GM21737 (cell line): Measurements from ENCODE around the gene UBE2U.
"Not testable (repeated sequence)": the region's sequence is repeated elsewhere in the genome, so short reads cannot be mapped to it uniquely, and the experiment has no call there.

Experiments used
- ATAC-seq: cut with Tn5 transposase; IDR thresholded peaks from one replicate; pipeline ENCODE4 v1.9.1; 2021; ENCODE audit warnings: mild to moderate bottlenecking, moderate library complexity; ENCODE audit not compliant: unreplicated experiment

The UBE2U gene

DNA sequence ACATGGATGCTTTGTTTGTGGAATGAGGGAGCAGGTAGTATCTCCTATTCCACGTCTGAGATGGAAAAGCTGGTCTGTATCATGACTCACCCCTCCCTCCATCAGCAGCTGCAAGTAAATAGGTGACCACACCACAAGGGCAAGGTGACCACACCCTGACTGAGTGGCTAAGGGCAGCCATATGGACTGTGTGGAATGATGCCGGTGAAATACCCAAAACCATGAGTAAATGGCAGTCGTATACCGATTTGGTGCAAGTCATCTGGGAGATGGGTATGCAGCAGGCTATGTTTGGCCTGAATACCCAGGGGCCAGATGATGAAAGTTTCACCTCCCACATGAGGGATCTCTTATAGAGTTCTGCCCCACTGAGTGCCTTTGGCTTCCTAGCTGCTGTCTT, 15.8 kb upstream of the UBE2U start:
- no peak for ATAC-seq

GRCh38 chr1:64192290-64192689, 11.1 kb upstream of the UBE2U start:
- no peak for ATAC-seq

- ATAC-seq, result no peak
These were observed 9.0 kb upstream of the UBE2U start for GRCh38 chr1:64194168-64195080.

DNA sequence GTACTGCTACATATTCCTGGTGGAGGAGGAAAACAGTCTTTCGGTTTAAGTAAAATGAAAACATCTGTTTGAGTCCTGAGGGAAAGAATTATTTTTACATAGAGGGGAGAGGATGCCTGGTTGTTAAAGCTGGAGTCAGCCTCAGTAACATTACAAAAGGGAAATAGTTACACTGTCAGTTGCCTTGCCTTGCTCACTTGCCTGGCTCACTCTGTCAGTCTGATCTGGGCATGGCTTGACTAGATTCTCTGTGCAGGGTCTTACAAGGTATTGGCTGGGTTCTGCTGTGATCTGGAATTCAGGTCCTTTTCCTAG, 8.4 kb upstream of the UBE2U start:
- ATAC-seq, result no peak

DNA sequence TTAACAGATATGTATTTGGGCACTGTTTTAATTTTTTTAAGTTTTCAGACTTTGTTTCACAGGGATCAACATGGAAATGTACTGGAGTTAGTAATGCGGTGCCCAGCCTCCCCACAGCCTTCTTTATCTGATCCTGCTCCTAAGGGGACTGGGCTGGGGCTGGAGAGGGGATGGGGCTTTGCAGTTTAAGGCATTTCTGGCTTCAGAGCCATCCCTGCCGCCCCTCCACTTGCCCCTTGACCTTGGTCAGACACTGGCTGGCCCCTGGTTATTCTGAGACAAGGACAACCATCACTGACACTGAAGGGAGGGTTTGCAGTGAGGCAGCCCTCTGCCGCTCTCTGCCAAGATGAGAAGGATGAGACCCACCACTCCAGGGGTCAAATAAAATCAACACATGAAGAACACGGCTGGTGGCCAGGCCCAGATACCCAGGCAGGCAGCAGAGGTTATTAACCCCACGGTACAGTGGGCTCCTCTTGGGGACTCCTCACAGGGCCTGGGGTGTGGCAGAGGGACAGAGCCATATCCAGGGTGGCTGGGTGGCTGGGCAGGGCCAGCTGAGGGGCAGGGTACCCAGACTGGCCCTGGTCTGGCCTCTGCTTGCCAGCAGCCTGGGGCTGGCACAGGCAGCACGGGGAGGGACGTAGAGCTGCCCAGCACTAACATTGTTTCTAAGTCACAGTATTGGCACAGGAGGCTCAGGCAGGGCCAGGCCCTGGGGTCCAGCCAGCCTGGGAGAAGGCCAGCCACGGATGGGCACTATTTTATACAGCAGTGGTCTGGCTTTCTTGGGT, 7.2 kb upstream of the UBE2U start:
- no peak for ATAC-seq

- ATAC-seq, result no peak
These were observed 6.3 kb upstream of the UBE2U start for GRCh38 chr1:64197076-64197475.

DNA sequence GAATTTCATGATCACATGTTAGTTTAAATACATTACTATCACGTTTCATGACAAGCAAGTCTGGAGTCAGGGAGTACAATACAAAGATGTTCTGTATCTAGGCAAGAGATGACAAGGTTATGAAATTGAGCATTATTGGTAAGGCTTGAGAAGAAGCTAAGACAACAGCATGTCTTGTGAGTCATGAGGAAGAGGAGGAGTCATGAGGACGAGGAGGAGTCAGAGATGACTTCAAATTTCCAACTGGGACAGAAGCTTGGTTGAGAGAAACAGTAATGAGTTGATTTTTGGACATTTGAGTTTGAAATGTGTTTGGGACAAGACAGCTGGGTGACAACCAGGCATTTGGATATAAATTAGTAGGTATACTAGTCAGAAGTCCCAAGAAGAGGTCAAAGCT, 4.3 kb upstream of the UBE2U start:
- no peak for ATAC-seq

DNA sequence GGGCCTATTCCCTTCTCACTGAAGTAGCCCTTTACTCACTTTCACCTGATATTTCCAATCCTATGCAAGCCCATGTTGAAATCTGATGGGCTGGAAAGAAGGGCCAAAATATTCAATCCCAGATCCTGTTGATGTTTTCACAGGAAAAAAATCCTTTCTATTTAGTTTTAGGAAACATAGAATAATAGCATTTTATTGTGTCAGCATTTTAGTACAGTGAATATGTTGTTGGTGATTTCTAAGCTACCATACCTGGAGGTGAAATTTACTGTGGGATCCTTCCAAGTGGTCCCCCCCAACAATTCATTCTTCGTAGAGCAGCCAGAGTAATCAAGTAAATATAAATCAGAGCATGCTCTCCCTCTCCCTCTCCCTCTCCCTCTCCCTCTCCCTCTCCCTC, 3.4 kb upstream of the UBE2U start:
- no peak for ATAC-seq

DNA sequence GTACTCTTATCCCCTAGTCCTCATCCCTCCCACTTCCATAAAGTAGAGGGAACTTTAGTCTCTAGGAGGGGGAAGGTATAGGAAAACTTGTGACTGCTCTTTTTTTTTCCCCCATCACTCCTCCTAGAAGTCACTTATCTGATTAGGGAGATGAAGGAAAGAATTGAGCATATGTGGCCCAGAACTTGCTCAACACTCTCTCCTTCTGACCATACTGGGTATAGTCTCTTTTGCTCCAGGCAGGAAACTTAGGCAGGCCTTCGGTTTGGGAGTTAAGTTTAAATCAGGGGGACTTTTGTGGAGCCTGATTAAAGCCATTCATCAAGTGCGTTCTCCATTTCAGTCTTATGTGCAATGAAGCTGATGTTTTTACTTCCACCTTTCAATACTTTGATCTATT, 5.8 kb downstream of the UBE2U start:
- no peak for ATAC-seq

- no peak for ATAC-seq
These were observed 8.6 kb downstream of the UBE2U start for GRCh38 chr1:64212031-64212430.

DNA sequence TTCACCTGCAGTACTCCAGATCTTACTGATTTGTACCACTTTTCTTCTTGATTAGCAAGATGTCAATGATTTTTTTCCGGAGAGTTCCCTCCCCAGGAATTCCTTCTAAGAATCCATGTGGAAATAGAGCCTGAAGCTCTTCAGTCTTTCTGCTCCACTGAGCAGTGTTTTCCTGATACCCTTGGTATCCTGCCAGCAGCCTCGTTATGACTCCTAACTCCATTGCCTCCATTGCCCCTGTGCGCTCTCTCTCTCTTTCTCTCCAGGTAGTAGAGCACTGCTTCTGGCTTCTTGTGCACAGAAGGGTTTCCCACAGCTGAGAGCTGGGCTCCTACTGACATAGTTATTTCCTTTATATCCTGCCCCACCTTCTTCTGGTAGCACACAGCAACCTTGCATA, 12.2 kb downstream of the UBE2U start:
- ATAC-seq, result no peak

DNA sequence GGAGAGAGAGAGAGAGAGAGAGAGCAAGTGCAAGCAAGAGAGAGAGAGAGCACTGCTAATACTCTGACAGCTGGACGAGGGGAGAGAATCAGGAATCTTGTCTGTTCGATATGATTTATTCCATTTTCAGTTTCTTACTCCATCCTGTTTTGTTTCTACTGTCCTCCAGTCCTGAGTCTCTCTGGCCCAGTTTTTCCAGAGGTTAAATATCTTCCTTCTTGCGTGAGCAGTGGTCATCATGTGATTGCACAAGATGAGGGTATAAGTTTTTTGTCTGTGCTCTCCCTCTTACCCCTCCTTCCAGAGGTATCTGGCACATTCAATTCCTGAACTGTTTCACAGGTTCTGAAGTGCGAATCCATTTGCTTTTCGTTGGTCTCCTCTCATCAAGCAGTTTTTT, 16.8 kb downstream of the UBE2U start:
- no peak for ATAC-seq

DNA sequence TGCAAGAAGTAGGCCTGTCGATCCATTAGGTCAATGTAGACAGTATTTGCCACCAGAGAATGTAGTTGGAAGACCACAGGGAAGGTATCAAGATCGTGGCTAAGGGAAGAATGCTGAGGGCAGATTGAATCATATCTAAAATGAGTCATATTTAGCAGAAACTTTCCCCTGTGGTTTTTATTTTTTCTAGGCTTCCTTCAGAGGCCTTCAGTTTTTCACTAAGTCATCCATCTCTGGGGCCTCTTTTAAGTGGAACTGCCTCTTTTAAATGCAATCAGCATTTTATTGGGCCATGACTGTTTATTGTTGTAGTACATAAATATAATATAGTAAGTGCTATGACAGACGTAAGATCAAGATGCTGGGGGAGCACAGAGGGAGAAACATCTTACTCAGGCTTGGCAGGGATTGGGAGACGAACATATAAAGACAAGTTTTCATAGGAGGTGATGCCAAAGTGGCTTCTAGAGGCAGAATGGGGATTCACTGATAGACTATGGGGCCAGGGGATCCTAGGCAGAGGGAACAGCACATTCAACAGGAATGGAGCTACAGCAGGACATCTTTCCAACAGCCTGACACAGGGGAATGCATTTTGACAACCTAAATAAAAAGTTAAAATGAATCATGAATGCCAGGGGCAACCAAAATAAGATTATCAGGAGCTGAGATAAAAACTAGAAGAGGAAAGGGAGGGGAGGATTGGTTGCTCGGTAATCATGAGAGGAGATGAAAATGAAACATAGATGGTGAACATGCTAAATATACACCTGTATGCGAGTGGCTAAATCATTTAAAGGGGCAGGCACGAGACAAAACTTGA, 20.1 kb downstream of the UBE2U start:
- ATAC-seq, result no peak

GRCh38 chr1:64224236-64224635, 20.8 kb downstream of the UBE2U start:
- not testable (repeated sequence) for ATAC-seq

GRCh38 chr1:64228167-64228957, 24.9 kb downstream of the UBE2U start:
- no peak for ATAC-seq

GRCh38 chr1:64229307-64229706, 25.9 kb downstream of the UBE2U start:
- no peak for ATAC-seq

GRCh38 chr1:64231153-64231552, 27.7 kb downstream of the UBE2U start:
- ATAC-seq, result no peak

- no peak for ATAC-seq
These were observed 28.2 kb downstream of the UBE2U start for GRCh38 chr1:64231654-64232053.

- ATAC-seq, result no peak
These were observed 31.3 kb downstream of the UBE2U start for GRCh38 chr1:64234714-64235113.

DNA sequence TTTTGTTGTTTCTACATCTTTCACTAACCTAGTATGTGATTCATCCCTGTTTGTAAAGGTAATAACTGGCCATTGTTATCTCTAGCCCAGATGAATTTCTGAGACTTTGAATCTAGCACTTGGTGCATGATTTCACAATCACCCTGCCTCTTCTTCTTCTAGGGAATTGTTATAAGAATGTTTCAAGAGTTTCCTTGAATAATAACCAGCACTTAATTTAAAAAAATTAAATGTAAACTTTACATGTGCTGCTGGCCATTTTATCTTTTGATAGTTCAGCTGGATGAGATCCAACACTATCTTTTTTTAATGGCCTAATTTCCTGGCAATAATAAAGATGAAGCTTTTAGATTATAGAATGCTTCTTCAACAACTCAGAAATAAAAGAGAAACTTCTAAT, 31.8 kb downstream of the UBE2U start:
- no peak for ATAC-seq

DNA sequence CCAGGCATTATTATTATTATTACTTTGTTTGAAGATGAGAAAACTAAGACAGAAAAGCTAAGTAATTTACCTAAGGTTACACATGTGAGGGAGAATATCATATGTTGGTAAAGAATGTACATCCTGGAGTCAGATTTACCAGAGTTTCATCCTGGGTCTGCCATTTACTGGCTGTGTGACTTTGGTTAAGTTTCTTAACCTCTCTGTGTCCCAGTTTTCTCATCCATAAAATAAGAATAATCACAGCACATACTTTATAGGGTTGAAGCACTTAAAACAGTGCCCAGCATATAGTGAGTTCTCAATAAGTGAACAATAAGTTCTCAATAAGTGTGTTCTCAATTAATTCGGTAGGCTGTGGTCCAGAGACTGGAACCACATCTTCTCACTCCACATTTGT, 32.5 kb downstream of the UBE2U start:
- ATAC-seq, result no peak
